Activated CD8-positive, alpha-beta T cell treated with anti-CD3 and anti-CD28 coated beads for 36 hours (primary cell): ENCODE results near the gene TMEM179. TPM values are rescaled to one million over a fixed set of nuclear protein-coding genes. Genes with fewer than 3 reads are reported as not detected.
"Not testable (repeated sequence)": the region's sequence is repeated elsewhere in the genome, so short reads cannot be mapped to it uniquely, and the experiment has no call there.

Experiments used
- ATAC-seq: fragments of 200-7000 bp; cut with Tn5 transposase; one replicate; pipeline ENCODE4 v1.10.0; 2021; ENCODE audit warnings: mild to moderate bottlenecking, moderate library complexity
- CTCF ChIA-PET: fragments of 350-600 bp; sonication (Branson Sonifier 250); formaldehyde crosslinking; loops from one replicate; lab custom pipeline; 2021; ENCODE audit warnings: antibody characterized with exemption; lab: Charles Lee
- POLR2A ChIA-PET: fragments of 350-600 bp; sonication (Branson Sonifier 250); formaldehyde crosslinking; loops from one replicate; lab custom pipeline; 2021; ENCODE audit warnings: antibody characterized with exemption; lab: Charles Lee
- DNase-seq: peaks from one replicate; pipeline ENCODE4 v3.0.0-alpha.2; 2020
- H3K27ac Mint-ChIP-seq: one replicate; pipeline ENCODE4 v1.8.0; 2021; ENCODE audit warnings: mild to moderate bottlenecking, mixed read lengths
- H3K27me3 Mint-ChIP-seq: one replicate; pipeline ENCODE4 v1.8.0; 2021; ENCODE audit warnings: mixed read lengths
- H3K36me3 Mint-ChIP-seq: one replicate; pipeline ENCODE4 v1.8.0; 2021; ENCODE audit warnings: low read depth, mixed read lengths
- H3K4me1 Mint-ChIP-seq: one replicate; pipeline ENCODE4 v1.8.0; 2021; ENCODE audit warnings: low read depth, mixed read lengths
- H3K4me3 Mint-ChIP-seq: one replicate; pipeline ENCODE4 v1.8.0; 2021; ENCODE audit warnings: mild to moderate bottlenecking, moderate library complexity, mixed read lengths
- H3K9me3 Mint-ChIP-seq: one replicate; pipeline ENCODE4 v1.8.0; 2021; ENCODE audit warnings: mixed read lengths
- intact Hi-C: fragments of 100-400 bp; cut with micrococcal nuclease; formaldehyde crosslinking; loops from one replicate; pipeline ENCODE4 v1.10.0; 2022
- total RNA-seq, 2 experiments: library from RNA; stranded (reverse); gene quantifications; one replicate each; pipeline ENCODE4 v1.2.3, GENCODE V29; 2021
- TF ChIP-seq, protein P1 (sequence below): fragments of 200-600 bp; IDR thresholded peaks from one replicate; pipeline ENCODE4 v1.8.0; 2022; ENCODE audit warnings: antibody characterized with exemption, mild to moderate bottlenecking

TMEM179 gene
- total RNA-seq, 2 experiments from 2014 or later, result not detected

DNA sequence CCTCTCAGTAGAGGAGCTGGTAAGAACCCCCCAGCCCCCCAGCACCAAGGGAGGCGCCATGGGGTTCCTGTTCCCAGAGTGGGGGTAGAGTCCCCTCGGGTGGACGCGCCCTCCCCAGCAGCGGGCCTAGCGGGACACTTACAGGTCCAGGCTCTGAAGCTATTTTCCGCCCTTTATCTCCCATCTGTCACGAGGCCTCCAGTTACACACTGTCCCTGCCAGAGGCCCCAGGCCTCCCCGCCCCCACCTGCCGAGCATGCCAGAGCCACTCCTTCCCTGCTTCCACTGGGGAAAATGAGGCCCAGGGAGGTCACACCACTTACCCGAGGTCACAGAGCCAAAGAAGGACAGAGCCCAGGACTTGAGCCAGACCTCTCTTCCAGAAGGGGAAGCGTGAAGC lies 21.9 kb downstream of the TMEM179 start:
- POLR2A ChIA-PET, result no interaction called here
- no peak for ATAC-seq
- intact Hi-C loops, result no loop called here
- Mint-ChIP-seq H3K36me3 (no peaks in the 10 kb centered on the region), H3K4me3 (no peak overlapping the region), H3K27me3 (peaks cover 2% of the 10 kb centered on the region), H3K4me1 (no peaks in the 10 kb centered on the region), H3K9me3 (no peaks in the 10 kb centered on the region), H3K27ac (no peak overlapping the region)
- TF ChIP-seq, protein P1, sequence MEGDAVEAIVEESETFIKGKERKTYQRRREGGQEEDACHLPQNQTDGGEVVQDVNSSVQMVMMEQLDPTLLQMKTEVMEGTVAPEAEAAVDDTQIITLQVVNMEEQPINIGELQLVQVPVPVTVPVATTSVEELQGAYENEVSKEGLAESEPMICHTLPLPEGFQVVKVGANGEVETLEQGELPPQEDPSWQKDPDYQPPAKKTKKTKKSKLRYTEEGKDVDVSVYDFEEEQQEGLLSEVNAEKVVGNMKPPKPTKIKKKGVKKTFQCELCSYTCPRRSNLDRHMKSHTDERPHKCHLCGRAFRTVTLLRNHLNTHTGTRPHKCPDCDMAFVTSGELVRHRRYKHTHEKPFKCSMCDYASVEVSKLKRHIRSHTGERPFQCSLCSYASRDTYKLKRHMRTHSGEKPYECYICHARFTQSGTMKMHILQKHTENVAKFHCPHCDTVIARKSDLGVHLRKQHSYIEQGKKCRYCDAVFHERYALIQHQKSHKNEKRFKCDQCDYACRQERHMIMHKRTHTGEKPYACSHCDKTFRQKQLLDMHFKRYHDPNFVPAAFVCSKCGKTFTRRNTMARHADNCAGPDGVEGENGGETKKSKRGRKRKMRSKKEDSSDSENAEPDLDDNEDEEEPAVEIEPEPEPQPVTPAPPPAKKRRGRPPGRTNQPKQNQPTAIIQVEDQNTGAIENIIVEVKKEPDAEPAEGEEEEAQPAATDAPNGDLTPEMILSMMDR, result no peak
- CTCF ChIA-PET, result no interaction called here
- no peak for DNase-seq

DNA sequence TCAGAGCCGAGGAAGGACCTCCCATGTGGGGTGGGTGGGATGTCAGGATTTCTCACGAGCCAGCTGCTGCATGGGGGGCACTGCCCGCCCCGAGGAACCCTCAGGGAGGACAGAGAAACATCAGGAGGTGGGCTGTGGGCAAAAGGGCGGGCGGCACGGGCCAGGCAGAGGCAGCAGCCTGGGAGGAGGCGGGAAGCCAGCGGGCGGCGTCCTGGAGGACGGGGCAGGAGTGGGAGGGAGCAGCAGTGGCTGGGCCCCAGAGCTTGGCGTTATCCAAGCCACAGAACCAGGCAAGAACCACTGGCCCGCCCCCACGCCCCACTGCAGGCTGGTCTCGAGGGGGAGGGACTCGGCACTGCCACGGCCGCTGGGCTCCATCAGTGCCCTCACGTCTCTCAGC lies 22.6 kb downstream of the TMEM179 start:
- H3K4me1 Mint-ChIP-seq, result no peaks in the 10 kb centered on the region
- intact Hi-C loops, result no loop called here
- no peak for DNase-seq
- ChIA-PET CTCF (no interaction called here), POLR2A (no interaction called here)
- H3K27me3 Mint-ChIP-seq, result peaks cover 2% of the 10 kb centered on the region
- H3K36me3 Mint-ChIP-seq, result no peaks in the 10 kb centered on the region
- H3K4me3 Mint-ChIP-seq, result no peak overlapping the region
- ATAC-seq, result no peak
- TF ChIP-seq, protein P1, result no peak
- no peaks in the 10 kb centered on the region for H3K9me3 Mint-ChIP-seq
- H3K27ac Mint-ChIP-seq, result no peak overlapping the region

DNA sequence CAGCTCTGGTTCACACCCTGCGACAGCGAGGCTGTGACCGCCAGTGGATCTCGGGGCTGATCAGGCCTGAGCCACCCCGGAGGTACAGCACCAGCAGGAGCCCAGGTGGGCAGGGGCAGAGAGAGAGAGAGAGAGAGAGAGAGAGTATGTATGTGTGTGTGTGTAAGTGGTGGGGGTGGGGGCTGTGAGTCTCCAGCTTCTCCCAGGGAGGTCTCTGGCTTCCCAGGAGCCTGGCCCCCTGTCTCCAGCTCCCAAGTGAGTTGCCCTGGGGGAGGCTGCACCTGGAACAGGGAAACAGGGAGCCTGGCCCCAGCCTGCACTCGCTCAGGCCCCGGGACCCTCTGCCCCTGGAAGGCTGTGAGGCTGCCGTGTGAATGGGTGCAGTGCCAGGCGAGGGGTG lies 23.1 kb downstream of the TMEM179 start:
- peaks cover 2% of the 10 kb centered on the region for H3K27me3 Mint-ChIP-seq
- TF ChIP-seq, protein P1, result no peak
- ChIA-PET CTCF (no interaction called here), POLR2A (no interaction called here)
- H3K9me3 Mint-ChIP-seq, result no peaks in the 10 kb centered on the region
- intact Hi-C loops, result no loop called here
- DNase-seq (no peak), ATAC-seq (no peak)
- no peak overlapping the region for H3K4me3 Mint-ChIP-seq
- H3K4me1 Mint-ChIP-seq, result no peaks in the 10 kb centered on the region
- H3K27ac Mint-ChIP-seq, result no peak overlapping the region
- H3K36me3 Mint-ChIP-seq, result no peaks in the 10 kb centered on the region

DNA sequence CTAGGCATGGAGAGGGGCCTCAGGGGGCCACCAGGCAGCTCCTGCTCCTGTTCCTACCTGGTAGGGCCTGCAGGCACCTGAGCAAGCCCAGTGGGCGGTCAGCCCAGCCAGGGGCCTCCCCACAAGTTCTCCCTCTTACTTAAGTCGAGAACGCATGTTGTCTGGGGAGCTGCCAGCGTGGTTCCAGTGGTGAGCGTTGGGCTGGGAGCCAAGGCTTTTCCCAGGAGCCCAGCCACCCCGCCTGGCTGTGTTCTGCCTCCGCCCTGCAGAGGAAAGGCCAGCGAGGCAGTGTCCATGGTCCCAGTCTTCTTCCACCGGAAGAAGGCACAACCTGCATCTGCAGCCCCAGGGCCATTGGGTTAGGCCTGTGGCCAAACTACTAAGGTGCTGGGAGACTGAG lies 23.6 kb downstream of the TMEM179 start:
- no peak for ATAC-seq
- intact Hi-C loops, result no loop called here
- H3K4me1 Mint-ChIP-seq, result no peaks in the 10 kb centered on the region
- TF ChIP-seq, protein P1, result no peak
- ChIA-PET CTCF (no interaction called here), POLR2A (no interaction called here)
- peaks cover 2% of the 10 kb centered on the region for H3K27me3 Mint-ChIP-seq
- no peak overlapping the region for H3K27ac Mint-ChIP-seq
- no peaks in the 10 kb centered on the region for H3K9me3 Mint-ChIP-seq
- no peak for DNase-seq
- no peaks in the 10 kb centered on the region for H3K36me3 Mint-ChIP-seq
- no peak overlapping the region for H3K4me3 Mint-ChIP-seq

DNA sequence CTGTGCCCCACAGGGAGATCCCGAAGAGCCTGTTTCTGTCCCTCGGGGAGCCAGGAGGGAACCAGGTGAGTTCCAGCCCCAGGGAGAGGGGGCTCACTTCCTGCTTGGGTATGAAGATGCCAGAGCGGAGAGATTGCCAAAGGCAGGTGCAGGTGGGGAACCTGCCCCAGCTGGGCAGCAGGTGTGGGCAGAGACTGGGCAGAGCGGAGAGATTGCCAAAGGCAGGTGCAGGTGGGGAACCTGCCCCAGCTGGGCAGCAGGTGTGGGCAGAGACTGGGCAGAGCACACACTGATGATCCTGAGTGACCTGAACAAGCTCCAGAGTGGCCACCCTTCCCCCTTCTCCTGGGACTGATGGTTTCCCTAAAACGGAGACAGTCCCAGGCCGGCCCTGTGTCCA lies 24.6 kb downstream of the TMEM179 start:
- CTCF ChIA-PET, H3K27me3 Mint-ChIP-seq, ATAC-seq, H3K4me1 Mint-ChIP-seq, H3K9me3 Mint-ChIP-seq, H3K27ac Mint-ChIP-seq, H3K4me3 Mint-ChIP-seq, H3K36me3 Mint-ChIP-seq, DNase-seq, intact Hi-C loops, POLR2A ChIA-PET: not testable (repeated sequence)

DNA sequence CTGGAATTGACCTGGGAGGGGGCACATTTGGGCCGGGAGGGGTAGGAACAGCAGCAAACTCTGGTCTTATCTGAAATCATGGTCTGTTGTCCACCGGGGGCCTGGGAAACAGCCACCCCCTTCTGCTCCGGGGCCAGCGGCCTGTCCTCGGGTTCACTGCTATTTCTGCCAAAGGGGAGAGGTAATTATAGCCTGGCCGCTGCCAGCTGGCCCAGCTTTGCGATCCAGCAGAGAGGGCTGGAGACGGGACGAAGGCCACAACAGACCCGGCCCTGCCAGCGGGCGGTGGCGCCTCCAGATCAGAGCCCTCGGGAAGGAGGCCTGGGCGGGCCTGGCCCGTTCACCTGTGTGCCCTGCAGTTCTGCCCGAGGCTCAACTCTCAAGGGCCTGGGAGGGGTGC lies 25.1 kb downstream of the TMEM179 start, which contains the start of gene C14orf180:
C14orf180 (plus strand) TSS at position 258 of the 400 bp plus-strand sequence. CDS start 6,667 bp downstream, outside the sequence.
- POLR2A ChIA-PET, result no interaction called here
- CTCF ChIA-PET, result no interaction called here
- Mint-ChIP-seq H3K27ac (no peak within 1 kb of the TSS), H3K27me3 (peaks cover 2% of the 10 kb centered on the region), H3K9me3 (no peaks in the 10 kb centered on the region), H3K4me1 (no peaks in the 10 kb centered on the region), H3K36me3 (no peaks in the 10 kb centered on the region), H3K4me3 (no peak within 1 kb of the TSS)
- DNase-seq, result no peak
- ATAC-seq, result no peak
- TF ChIP-seq, protein P1, result no peak
- intact Hi-C loops, result no loop called here
